T-helper 17 cell (primary cell): Measurements from ENCODE around the gene HSPA12B. TPM values are rescaled to one million over a fixed set of nuclear protein-coding genes. Genes with fewer than 3 reads are reported as not detected.

Source experiments
- ATAC-seq: fragments of 150-1000 bp; cut with Tn5 transposase; 2 replicates; pipeline ENCODE4 v1.10.0; 2021; ENCODE audit warnings: mild to moderate bottlenecking, moderate library complexity
- DNase-seq, 3 donors: peaks; one replicate each; pipeline versions ENCODE4 v3.0.0 to v3.0.0-alpha.2; 2020 to 2021
- H3K9me3 ChIP-seq: one replicate; pipeline ENCODE4 v1.7.0; 2013; ENCODE audit warnings: low read length, mild to moderate bottlenecking; ENCODE audit not compliant: control insufficient read depth, poor library complexity, severe bottlenecking
- H3K27ac Mint-ChIP-seq: one replicate; pipeline ENCODE4 v1.8.0; 2022; ENCODE audit warnings: mild to moderate bottlenecking, moderate library complexity, mixed read lengths
- H3K27me3 Mint-ChIP-seq: one replicate; pipeline ENCODE4 v1.8.0; 2022; ENCODE audit warnings: mixed read lengths
- H3K36me3 Mint-ChIP-seq: one replicate; pipeline ENCODE4 v1.8.0; 2022; ENCODE audit warnings: low read depth, mixed read lengths
- H3K4me1 Mint-ChIP-seq: one replicate; pipeline ENCODE4 v1.8.0; 2022; ENCODE audit warnings: mild to moderate bottlenecking, mixed read lengths
- H3K4me3 Mint-ChIP-seq: one replicate; pipeline ENCODE4 v1.8.0; 2022; ENCODE audit warnings: mild to moderate bottlenecking, moderate library complexity, mixed read lengths
- total RNA-seq, 4 donors: library from RNA in 2 of 4; stranded (reverse) in 2 of 4; gene quantifications; one replicate each; pipeline ENCODE4 v1.2.3 and lab custom pipeline; 2022 to 2026

The HSPA12B gene
- total RNA-seq, 2 donors from 2014 or later, result not detected

DNA sequence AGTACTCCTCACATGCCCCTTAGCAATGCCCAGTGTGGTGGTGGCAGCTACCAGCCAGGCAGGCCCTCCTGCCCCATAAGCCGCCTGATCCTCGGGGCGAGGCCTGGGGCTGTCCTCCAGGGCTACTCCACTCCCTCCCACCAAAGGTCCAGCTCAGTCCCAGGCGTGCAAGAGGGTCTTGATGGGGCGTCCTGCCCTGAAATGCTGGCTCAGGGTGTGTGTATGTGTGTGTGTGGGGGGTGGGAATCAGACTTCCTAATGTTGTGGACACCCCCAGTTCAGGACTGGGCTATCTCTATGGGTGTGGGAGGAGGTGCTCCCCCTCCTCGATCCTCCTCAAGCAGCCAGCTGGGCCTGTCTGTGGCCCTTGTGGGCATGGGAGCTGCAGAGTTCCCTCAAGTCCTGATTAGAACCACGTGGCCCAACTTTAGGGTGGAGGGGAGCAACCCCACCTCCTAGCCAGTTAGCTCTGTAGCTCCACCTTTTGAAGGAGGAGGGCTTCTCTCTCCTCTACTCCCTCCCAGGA, 7.5 kb downstream of the HSPA12B start:
- no peak for ATAC-seq
- H3K9me3 ChIP-seq, result no peaks in the 10 kb centered on the region
- H3K4me3 Mint-ChIP-seq, result no peak overlapping the region
- H3K36me3 Mint-ChIP-seq, result no peaks in the 10 kb centered on the region
- peaks cover 9% of the 10 kb centered on the region for H3K4me1 Mint-ChIP-seq
- H3K27ac Mint-ChIP-seq, result no peak overlapping the region
- DNase-seq, result no peak
- peaks cover 7% of the 10 kb centered on the region for H3K27me3 Mint-ChIP-seq

DNA sequence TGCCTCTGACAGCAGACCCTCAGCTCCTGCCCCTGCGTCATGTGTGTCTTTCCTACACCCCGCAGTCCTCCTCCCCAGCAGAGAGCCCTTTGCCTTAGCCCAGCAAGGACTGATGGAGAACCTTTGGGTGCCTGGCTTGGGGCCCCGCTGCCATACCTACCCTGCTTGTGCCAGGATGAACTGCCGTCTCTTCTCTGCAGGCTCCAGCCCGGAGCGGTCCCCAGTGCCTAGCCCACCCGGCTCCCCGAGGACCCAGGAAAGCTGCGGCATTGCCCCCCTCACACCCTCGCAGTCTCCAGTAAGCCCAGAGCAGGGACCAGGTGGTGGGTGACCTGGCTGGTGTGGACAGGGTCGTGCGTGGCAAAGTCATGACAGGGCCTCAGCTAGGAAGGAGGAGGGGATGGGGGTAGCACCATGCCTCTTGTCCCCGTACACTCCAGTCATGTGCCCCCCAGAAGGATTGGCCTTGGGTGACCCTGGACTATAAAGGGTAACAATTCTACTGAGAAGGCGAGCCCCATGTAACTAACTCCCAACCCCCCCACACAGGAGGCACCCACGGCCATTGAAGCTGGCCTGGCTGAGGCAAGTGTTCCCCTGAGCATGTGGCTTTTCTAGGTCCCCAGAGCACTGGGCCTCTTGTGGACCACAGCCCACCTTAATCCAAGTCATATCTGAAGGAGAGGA, 8.3 kb downstream of the HSPA12B start:
- Mint-ChIP-seq H3K4me1 (peaks cover 13% of the 10 kb centered on the region), H3K36me3 (no peaks in the 10 kb centered on the region), H3K27me3 (peaks cover 7% of the 10 kb centered on the region), H3K4me3 (no peak overlapping the region), H3K27ac (no peak overlapping the region)
- H3K9me3 ChIP-seq, result no peaks in the 10 kb centered on the region
- no peak for DNase-seq
- no peak for ATAC-seq

DNA sequence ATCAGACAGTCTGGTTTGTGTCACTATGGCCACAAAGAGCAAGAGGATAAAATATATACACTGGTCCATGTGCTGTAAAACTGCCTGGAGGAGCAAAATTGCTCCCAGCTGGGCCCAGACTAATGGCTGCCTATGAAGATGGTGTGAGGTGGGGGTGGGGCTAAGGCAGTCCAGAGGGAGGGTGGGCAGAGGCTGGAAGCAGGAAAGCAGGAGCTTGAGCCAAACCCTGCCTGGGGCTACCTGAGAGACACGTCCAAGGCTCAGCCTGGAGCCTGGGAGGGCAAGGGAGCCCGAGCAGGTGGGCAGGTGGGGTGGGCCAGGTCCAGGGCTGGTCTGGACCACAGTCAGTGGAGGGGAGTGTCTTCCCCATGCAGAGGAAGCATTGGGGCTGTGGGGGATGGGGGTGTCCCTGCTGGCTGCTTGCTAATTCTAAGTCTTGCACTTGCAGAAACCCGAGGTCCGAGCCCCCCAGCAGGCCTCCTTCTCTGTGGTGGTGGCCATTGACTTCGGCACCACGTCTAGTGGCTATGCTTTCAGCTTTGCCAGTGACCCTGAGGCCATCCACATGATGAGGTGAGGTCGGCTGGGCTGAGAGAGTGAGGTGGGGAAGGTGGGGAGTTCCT, 9.5 kb downstream of the HSPA12B start:
- Mint-ChIP-seq H3K4me1 (peaks cover 13% of the 10 kb centered on the region), H3K27me3 (peaks cover 7% of the 10 kb centered on the region), H3K4me3 (no peak overlapping the region), H3K36me3 (no peaks in the 10 kb centered on the region), H3K27ac (no peak overlapping the region)
- ATAC-seq (no peak), DNase-seq (no peak)
- no peaks in the 10 kb centered on the region for H3K9me3 ChIP-seq

DNA sequence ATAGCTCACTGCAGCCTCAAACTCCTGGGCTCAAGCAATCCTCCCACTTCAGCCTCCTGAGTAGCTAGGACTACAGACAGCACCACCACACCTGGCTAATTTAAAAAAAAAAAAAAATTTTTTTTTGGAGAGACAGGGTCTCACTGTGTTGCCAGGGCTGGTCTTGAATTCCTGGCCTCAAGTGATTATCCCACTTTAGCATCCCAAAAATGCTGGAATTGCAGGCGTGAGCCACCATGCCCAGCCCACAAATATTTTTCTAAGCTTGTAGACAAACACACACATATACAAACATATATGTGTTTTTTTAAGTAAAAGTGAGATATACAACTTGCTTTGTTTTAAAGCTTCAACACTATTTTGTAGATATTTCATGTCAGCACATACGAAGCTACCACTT, 10.8 kb downstream of the HSPA12B start:
- Mint-ChIP-seq H3K4me1 (peaks cover 13% of the 10 kb centered on the region), H3K4me3 (no peak overlapping the region), H3K27ac (no peak overlapping the region), H3K27me3 (peaks cover 13% of the 10 kb centered on the region), H3K36me3 (no peaks in the 10 kb centered on the region)
- ATAC-seq (no peak), DNase-seq (no peak)
- no peaks in the 10 kb centered on the region for H3K9me3 ChIP-seq

DNA sequence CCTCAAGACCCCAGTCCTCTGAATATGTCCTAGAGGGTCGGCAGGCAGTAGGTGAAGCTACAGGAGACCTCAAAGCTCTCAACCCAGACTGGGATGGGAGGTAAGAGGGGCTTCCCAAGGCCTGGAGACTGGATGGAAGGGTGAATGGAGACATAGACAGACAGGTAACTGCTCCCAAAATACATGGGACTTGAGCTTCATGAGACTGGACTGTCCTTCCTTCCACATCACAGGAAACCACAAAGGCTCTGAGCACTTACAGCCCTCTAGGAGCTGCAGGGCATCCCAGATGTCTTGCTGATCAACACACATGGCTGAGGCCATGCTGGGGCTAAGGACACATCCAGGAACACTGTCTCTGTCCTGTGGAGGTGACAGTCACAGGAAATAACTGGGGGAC, 11.6 kb downstream of the HSPA12B start:
- ATAC-seq (no peak), DNase-seq (no peak)
- Mint-ChIP-seq H3K27ac (peak overlapping the region; percentile 84), H3K4me3 (no peak overlapping the region), H3K27me3 (peaks cover 13% of the 10 kb centered on the region), H3K4me1 (peaks cover 13% of the 10 kb centered on the region), H3K36me3 (no peaks in the 10 kb centered on the region)
- H3K9me3 ChIP-seq, result no peaks in the 10 kb centered on the region

DNA sequence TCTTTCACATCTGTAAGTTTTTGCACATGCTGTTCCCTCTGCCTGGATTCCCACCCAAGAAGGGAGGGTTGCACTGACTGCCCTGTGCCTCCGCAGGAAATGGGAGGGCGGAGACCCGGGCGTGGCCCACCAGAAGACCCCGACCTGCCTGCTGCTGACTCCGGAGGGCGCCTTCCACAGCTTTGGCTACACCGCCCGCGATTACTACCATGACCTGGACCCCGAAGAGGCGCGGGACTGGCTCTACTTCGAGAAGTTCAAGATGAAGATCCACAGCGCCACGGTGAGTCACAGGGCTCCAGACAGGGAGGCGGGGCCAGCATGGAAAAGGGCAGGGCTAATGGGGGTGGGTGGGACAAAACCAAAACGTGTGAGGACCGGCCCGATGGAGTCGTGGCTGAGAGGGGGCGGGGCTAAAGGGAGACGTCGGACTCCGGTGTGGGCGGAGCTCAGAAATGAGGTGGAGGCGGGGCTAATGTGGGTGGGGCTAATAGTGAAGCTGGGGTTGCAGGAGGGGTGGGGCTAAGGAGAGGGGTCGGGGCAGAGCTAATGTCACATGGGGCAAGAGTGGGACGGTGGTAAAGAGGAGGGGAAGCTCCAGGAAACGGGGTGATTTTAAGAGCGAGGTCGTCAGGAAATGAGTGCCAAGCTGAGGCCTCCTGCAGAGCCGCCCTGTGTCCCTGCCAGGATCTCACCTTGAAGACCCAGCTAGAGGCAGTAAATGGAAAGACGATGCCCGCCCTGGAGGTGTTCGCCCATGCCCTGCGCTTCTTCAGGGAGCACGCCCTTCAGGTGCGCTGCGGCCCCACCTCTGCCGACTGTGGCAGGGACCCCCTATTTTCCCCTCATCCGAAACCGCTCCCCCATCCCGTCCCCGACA, 12.6 kb downstream of the HSPA12B start:
- H3K4me3 Mint-ChIP-seq, result peak overlapping the region; percentile 73
- no peaks in the 10 kb centered on the region for H3K36me3 Mint-ChIP-seq
- H3K9me3 ChIP-seq, result no peaks in the 10 kb centered on the region
- peaks cover 13% of the 10 kb centered on the region for H3K27me3 Mint-ChIP-seq
- H3K27ac Mint-ChIP-seq, result peak overlapping the region; percentile 84
- H3K4me1 Mint-ChIP-seq, result peaks cover 11% of the 10 kb centered on the region
- DNase-seq (peak; percentile 49 to 82 (median 62)), ATAC-seq (peak; percentile 80)

DNA sequence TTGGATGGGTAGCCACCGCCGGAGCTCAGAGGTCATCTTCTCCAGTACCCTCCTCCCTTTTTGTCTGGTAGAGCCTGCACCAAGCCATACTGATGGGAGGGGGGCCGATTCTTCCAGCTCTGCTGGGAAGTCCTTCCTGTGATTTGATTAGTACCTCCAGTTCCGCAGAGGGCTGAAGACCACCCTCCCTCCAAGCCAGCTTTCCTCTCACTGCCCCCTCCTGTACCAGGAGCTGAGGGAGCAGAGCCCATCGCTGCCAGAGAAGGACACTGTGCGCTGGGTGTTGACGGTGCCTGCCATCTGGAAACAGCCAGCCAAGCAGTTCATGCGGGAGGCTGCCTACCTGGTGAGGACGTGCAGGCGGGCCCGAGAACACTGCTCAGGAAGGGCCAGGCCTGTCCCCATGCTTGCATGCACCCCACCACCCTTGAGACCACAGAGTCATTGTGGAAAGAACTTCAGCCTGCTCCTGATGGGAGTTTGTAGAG, 13.2 kb downstream of the HSPA12B start:
- peaks cover 13% of the 10 kb centered on the region for H3K27me3 Mint-ChIP-seq
- ATAC-seq (no peak), DNase-seq (no peak)
- H3K4me1 Mint-ChIP-seq, result peaks cover 11% of the 10 kb centered on the region
- peak overlapping the region; percentile 61 for H3K4me3 Mint-ChIP-seq
- no peak overlapping the region for H3K27ac Mint-ChIP-seq
- H3K9me3 ChIP-seq, result no peaks in the 10 kb centered on the region
- H3K36me3 Mint-ChIP-seq, result no peaks in the 10 kb centered on the region

DNA sequence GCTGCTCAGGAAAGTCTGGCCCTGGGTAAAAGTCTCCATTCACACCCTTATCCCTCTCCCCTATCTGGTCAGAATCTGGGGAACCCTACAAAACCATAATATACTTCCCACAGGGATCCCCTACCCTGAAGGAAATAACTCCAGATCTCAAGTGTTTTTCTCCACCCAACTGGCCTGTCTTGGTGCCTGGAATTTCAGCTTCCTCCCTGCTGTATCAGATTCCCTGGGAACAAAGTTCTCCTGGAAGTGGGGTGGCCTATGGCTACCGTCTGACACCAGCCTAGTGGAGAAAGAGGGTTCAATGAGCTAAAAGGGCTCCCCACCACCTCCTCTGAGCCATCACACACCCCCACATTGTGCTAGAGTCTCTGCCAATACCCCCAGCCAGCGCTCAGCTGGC, 15.0 kb downstream of the HSPA12B start:
- Mint-ChIP-seq H3K27me3 (peaks cover 13% of the 10 kb centered on the region), H3K4me3 (no peak overlapping the region), H3K27ac (no peak overlapping the region), H3K36me3 (no peaks in the 10 kb centered on the region), H3K4me1 (peaks cover 12% of the 10 kb centered on the region)
- no peak for DNase-seq
- no peak for ATAC-seq
- H3K9me3 ChIP-seq, result no peaks in the 10 kb centered on the region

DNA sequence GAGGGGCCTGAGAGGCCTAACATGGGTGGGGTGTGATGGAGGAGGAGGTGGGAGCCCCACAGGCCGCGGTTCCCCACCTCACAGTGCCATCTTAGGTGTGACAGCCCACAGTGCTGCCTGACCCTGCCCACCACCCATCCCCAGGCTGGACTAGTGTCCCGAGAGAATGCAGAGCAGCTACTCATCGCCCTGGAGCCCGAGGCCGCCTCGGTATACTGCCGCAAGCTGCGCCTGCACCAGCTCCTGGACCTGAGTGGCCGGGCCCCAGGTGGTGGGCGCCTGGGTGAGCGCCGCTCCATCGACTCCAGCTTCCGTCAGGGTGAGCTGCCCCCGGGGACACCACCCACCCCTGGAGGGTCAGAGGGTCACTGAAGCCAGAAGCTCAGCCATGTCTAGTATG, 15.6 kb downstream of the HSPA12B start:
- ATAC-seq (no peak), DNase-seq (no peak)
- H3K4me3 Mint-ChIP-seq, result no peak overlapping the region
- H3K27me3 Mint-ChIP-seq, result peaks cover 13% of the 10 kb centered on the region
- no peaks in the 10 kb centered on the region for H3K36me3 Mint-ChIP-seq
- H3K27ac Mint-ChIP-seq, result no peak overlapping the region
- peaks cover 12% of the 10 kb centered on the region for H3K4me1 Mint-ChIP-seq
- no peaks in the 10 kb centered on the region for H3K9me3 ChIP-seq

DNA sequence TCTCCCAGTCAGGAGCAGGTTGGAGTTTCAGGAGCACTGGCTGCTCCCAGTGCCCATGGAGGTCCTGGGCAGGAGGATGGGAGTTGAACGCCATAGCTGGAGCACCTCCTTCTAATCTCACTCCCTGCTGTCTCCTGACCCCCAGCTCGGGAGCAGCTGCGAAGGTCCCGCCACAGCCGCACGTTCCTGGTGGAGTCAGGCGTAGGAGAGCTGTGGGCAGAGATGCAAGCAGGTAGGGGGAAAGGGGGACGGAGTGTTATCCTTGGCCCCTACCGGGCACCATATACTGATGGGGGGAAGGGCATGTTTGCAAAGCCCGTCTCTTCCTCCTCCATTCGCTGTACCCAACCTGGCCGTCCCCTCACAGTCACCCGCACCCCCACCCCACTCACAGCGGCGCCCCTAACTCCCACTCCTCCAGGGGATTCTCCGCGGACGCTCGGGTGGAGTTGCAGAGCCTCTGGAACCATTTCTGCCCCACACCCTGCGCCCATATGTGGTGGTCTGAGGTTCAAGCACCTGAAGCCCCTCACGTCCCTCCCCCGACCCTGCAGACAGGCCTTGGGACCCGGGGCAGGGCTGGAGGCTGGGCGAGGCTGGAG, 16.7 kb downstream of the HSPA12B start:
- H3K4me3 Mint-ChIP-seq, result no peak overlapping the region
- no peak overlapping the region for H3K27ac Mint-ChIP-seq
- H3K9me3 ChIP-seq, result no peaks in the 10 kb centered on the region
- no peaks in the 10 kb centered on the region for H3K36me3 Mint-ChIP-seq
- DNase-seq (no peak), ATAC-seq (no peak)
- peaks cover 13% of the 10 kb centered on the region for H3K27me3 Mint-ChIP-seq
- H3K4me1 Mint-ChIP-seq, result peaks cover 14% of the 10 kb centered on the region

DNA sequence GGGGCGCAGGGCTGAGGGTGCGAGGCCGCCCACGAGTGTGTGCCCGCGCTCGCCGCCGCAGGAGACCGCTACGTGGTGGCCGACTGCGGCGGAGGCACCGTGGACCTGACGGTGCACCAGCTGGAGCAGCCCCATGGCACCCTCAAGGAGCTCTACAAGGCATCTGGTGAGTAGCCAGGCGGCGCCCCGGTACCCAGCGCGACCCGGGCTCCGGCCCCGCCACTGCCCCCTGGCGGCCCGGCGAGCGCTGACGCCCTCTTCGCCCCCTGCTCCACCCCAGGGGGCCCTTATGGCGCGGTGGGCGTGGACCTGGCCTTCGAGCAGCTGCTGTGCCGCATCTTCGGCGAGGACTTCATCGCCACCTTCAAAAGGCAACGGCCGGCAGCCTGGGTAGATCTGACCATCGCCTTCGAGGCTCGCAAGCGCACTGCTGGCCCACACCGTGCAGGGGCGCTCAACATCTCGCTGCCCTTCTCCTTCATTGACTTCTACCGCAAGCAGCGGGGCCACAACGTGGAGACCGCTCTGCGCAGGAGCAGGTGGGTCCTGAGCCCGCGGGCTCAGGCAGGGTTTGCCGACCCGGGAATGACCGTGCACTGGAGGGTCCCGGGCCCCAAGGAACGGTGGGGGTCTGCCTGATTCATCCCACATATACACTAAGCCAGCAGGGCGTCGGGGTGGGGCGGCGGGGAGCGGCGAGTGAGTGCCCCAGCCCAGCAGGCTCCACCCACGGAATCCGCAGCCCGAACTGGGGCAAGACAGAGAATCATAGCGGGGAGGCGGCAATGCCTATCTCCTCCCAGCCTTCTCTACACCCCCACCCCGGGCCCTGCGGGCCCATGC, 17.4 kb downstream of the HSPA12B start:
- Mint-ChIP-seq H3K36me3 (no peaks in the 10 kb centered on the region), H3K27me3 (peaks cover 7% of the 10 kb centered on the region), H3K27ac (no peak overlapping the region), H3K4me3 (peak overlapping the region; percentile 43), H3K4me1 (peaks cover 7% of the 10 kb centered on the region)
- no peaks in the 10 kb centered on the region for H3K9me3 ChIP-seq
- DNase-seq, result peak in 1 of 3 donors; percentile 22
- ATAC-seq, result peak; percentile 23

DNA sequence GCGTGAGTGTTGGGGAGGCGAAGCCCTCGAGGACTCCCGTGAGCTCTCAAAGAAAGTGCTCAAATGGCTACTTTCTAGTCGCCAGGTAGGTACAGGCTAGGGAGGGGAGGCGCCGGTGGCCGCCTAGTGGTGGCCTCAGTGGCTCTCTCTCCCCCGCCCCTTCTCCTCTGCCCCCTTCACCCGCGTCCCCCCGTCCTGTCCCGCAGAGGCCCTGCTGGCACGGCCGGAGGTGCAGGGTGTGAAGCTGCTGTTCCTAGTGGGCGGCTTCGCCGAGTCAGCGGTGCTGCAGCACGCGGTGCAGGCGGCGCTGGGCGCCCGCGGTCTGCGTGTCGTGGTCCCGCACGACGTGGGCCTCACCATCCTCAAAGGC, 18.8 kb downstream of the HSPA12B start:
- ATAC-seq (no peak), DNase-seq (no peak)
- Mint-ChIP-seq H3K4me1 (peaks cover 3% of the 10 kb centered on the region), H3K27ac (no peak overlapping the region), H3K4me3 (peak overlapping the region; percentile 52), H3K27me3 (peaks cover 6% of the 10 kb centered on the region), H3K36me3 (no peaks in the 10 kb centered on the region)
- no peaks in the 10 kb centered on the region for H3K9me3 ChIP-seq
